ENCODE results near the gene ENTREP3.

DNA sequence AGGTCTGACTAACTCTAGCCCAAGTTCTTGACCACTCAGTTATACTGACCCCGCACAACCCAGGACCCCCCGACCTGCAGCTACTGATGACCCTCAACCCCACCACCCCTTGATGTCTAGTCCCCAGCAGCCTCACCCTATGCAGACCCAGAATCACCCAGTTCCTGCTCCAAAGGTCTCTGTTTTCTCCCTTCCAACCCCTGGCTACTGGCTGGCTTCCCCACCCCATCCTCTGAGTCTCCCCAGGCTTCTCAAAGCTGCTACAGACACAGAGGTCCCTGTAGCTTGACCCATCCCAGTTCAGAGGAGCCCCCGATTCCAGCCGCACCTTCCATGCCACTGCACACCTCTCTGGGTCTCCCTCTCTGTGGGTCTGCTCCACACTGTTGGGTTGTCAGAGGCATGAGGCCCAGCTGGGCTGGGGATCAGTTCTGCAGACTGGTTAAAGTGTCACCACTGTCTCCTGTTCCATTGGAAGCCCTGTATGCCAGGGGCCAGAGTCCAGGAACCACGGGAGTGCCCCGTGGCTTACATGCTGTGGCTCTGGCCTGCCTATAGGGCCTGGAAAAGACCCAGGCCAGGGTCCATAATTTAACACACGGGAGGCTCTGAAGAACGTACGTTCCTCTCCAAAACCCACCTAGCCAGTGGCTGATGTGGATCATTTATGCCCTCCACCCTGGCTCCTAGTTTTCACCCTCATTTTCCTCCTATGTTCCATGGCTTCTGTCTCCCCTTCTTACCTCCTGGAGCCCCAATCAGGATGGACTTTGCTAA is 45.5 kb upstream of the ENTREP3 start:
- TF ChIP-seq, protein P1, sequence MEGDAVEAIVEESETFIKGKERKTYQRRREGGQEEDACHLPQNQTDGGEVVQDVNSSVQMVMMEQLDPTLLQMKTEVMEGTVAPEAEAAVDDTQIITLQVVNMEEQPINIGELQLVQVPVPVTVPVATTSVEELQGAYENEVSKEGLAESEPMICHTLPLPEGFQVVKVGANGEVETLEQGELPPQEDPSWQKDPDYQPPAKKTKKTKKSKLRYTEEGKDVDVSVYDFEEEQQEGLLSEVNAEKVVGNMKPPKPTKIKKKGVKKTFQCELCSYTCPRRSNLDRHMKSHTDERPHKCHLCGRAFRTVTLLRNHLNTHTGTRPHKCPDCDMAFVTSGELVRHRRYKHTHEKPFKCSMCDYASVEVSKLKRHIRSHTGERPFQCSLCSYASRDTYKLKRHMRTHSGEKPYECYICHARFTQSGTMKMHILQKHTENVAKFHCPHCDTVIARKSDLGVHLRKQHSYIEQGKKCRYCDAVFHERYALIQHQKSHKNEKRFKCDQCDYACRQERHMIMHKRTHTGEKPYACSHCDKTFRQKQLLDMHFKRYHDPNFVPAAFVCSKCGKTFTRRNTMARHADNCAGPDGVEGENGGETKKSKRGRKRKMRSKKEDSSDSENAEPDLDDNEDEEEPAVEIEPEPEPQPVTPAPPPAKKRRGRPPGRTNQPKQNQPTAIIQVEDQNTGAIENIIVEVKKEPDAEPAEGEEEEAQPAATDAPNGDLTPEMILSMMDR (IDR thresholded peaks at IDR 0.05; ENCODE audit: extremely low read depth in 1 of 2, insufficient read depth in 1 of 2, low read depth in 1 of 2, low read length in 2 of 2): no peak
- no peak for TF ChIP-seq POLR2A (IDR thresholded peaks at IDR 0.05; ENCODE audit: low read depth, low read length)
- TF ChIP-seq MAX (IDR thresholded peaks at IDR 0.05; ENCODE audit: insufficient read depth, insufficient read length): no peak
- TF ChIP-seq EZH2 (IDR thresholded peaks at IDR 0.05; ENCODE audit: borderline replicate concordance, low read depth, low read length, severe bottlenecking): no peak
- no peak for TF ChIP-seq POLR2AphosphoS5 (IDR thresholded peaks at IDR 0.05; ENCODE audit: insufficient read depth, low read depth, low read length)
- no peak for TF ChIP-seq FOS (IDR thresholded peaks at IDR 0.05; ENCODE audit: borderline replicate concordance, insufficient read depth, low read length)
- no peak for TF ChIP-seq MYC (IDR thresholded peaks at IDR 0.05; ENCODE audit: low read depth, low read length)

All from endothelial cell of umbilical vein (primary cell).